Ectodermal cell (in vitro differentiated cells): ENCODE data around the gene SRRM2.

Experiments
- H3K27ac ChIP-seq: 2 replicates; pipeline ENCODE4 v1.7.0; 2013; ENCODE audit warnings: mild to moderate bottlenecking, low read depth, low read length; ENCODE audit not compliant: insufficient read depth, poor library complexity, severe bottlenecking
- H3K27me3 ChIP-seq: 2 replicates; pipeline ENCODE4 v1.7.0; 2013; ENCODE audit warnings: mild to moderate bottlenecking, low read length; ENCODE audit not compliant: insufficient read depth, control insufficient read depth, poor library complexity, severe bottlenecking
- H3K36me3 ChIP-seq: one replicate; pipeline ENCODE4 v1.7.0; 2013; ENCODE audit warnings: low read length; ENCODE audit not compliant: control insufficient read depth, insufficient read depth
- H3K4me1 ChIP-seq: one replicate; pipeline ENCODE4 v1.7.0; 2013; ENCODE audit warnings: low read length; ENCODE audit not compliant: control insufficient read depth, insufficient read depth
- H3K4me3 ChIP-seq: 2 replicates; pipeline ENCODE4 v1.7.0; 2013; ENCODE audit warnings: low read depth, low read length, control low read depth; ENCODE audit not compliant: insufficient read depth
- H3K9me3 ChIP-seq: 2 replicates; pipeline ENCODE4 v1.7.0; 2013; ENCODE audit warnings: mild to moderate bottlenecking, low read length, moderate library complexity; ENCODE audit not compliant: control insufficient read depth
- WGBS, 2 experiments: methylation state at CpG; one replicate each; pipeline ENCODE4 v1.1.7; 2013; ENCODE audit warnings: missing lambda C conversion rate in 2 of 2; 5-methylcytosine and 5-hydroxymethylcytosine counted together

The SRRM2 gene

DNA sequence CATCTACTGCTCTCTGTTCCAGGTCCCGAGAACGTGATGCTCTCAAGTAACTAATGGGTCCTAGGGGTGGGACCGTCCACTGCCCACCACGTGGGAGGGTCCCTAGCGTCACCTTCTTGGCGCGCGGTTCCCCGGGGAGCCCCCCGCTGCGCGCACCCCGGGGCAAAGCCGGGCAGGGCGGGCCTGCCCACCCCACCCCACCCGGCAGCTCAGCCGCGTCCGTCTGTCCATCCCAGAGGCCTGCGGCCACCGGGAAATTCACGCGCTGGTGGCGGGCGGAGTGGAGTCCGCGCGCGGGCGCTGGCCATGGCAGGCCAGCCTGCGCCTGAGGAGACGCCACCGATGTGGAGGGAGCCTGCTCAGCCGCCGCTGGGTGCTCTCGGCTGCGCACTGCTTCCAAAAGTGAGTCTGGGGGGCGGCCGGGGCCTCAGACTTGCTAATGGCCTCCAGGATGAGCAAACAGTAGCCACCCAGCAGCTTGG lies 46.3 kb downstream of the SRRM2 start:
- H3K36me3 ChIP-seq: no peaks in the 10 kb centered on the region
- no peak overlapping the region for H3K27ac ChIP-seq
- no peaks in the 10 kb centered on the region for H3K9me3 ChIP-seq
- H3K4me3 ChIP-seq: no peak overlapping the region
- 95 to 96% methylated on average over 39 of the region's 39 CpGs for WGBS, 2 experiments
- no peaks in the 10 kb centered on the region for H3K27me3 ChIP-seq
- H3K4me1 ChIP-seq: no peaks in the 10 kb centered on the region

DNA sequence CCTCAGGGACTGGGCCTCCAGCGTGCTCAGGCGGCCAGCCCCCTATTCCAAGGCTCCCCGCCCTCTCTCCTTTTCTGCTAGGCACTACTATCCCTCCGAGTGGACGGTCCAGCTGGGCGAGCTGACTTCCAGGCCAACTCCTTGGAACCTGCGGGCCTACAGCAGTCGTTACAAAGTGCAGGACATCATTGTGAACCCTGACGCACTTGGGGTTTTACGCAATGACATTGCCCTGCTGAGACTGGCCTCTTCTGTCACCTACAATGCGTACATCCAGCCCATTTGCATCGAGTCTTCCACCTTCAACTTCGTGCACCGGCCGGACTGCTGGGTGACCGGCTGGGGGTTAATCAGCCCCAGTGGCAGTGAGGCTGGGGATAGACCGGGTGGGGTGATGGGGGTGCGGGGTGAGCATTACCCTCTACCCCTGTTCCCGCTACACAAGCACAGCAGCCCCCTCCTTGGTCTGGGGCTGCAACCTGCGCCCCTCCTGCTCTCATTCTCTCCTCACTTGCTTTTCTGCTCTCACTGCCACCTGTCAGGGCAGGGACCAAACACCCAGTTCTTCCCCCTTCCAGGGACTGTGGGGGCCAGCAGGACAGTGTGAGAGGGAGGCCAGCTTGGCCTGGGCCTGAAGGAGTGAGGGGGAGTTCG lies 46.9 kb downstream of the SRRM2 start:
- Histone ChIP-seq H3K4me1 (no peaks in the 10 kb centered on the region), H3K27ac (no peak overlapping the region), H3K36me3 (no peaks in the 10 kb centered on the region), H3K27me3 (no peaks in the 10 kb centered on the region), H3K4me3 (no peak overlapping the region), H3K9me3 (no peaks in the 10 kb centered on the region)
- WGBS, 2 experiments: 93% methylated on average over 20 to 21 of the region's 21 CpGs

DNA sequence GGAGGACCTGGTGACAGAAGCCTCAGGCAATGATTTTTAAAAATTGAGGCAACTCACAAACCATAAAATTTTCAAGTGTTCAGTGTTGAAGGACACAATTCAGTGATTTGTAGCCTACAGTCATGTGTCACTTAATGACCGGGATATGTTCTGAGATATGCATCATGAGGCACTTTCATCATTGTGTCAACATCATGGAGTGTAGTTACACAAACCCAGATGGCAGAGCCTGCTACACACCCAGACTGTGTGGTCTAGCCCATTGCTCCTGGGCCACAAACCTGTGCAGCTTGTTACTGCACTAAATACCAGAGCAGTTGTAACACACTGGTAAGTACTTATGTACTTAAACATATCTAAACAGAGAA lies 47.4 kb downstream of the SRRM2 start:
- H3K9me3 ChIP-seq: no peaks in the 10 kb centered on the region
- H3K4me3 ChIP-seq: no peak overlapping the region
- 95% methylated on average over 1 of the region's 1 CpG for WGBS, 2 experiments
- H3K4me1 ChIP-seq: no peaks in the 10 kb centered on the region
- H3K27me3 ChIP-seq: no peaks in the 10 kb centered on the region
- H3K27ac ChIP-seq: no peak overlapping the region
- H3K36me3 ChIP-seq: no peaks in the 10 kb centered on the region

GRCh38 chr16:2803545-2804195 lies 51.2 kb downstream of the SRRM2 start:
- H3K4me1 ChIP-seq: no peaks in the 10 kb centered on the region
- WGBS, 2 experiments: 88 to 94% methylated on average over 3 of the region's 3 CpGs
- H3K9me3 ChIP-seq: no peaks in the 10 kb centered on the region
- H3K4me3 ChIP-seq: no peak overlapping the region
- no peaks in the 10 kb centered on the region for H3K27me3 ChIP-seq
- no peak overlapping the region for H3K27ac ChIP-seq
- H3K36me3 ChIP-seq: no peaks in the 10 kb centered on the region

DNA sequence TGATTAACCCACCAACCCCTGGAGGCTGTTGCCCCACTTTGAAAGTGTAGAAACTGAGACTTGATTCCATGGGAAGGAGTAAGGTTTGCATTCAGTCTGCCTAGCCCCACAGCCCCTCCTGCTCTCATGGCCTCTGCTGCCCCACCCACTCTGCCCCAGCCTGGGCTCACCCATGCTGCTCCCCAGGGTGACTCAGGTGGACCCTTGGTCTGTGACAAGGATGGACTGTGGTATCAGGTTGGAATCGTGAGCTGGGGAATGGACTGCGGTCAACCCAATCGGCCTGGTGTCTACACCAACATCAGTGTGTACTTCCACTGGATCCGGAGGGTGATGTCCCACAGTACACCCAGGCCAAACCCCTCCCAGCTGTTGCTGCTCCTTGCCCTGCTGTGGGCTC lies 52.3 kb downstream of the SRRM2 start:
- Histone ChIP-seq H3K4me3 (no peak overlapping the region), H3K27me3 (no peaks in the 10 kb centered on the region)
- WGBS, 2 experiments: 89 to 95% methylated on average over 4 of the region's 4 CpGs

GRCh38 chr16:2806286-2806685 lies 53.8 kb downstream of the SRRM2 start:
- H3K36me3 ChIP-seq: no peaks in the 10 kb centered on the region
- no peak overlapping the region for H3K27ac ChIP-seq
- H3K27me3 ChIP-seq: no peaks in the 10 kb centered on the region
- no peaks in the 10 kb centered on the region for H3K4me1 ChIP-seq
- WGBS, 2 experiments: 90% methylated on average over 5 of the region's 5 CpGs
- no peaks in the 10 kb centered on the region for H3K9me3 ChIP-seq
- H3K4me3 ChIP-seq: no peak overlapping the region

More for the DNA sequence above, 52.3 kb downstream of the SRRM2 start:
- H3K9me3 ChIP-seq: no peaks in the 10 kb centered on the region
- no peaks in the 10 kb centered on the region for H3K36me3 ChIP-seq
- H3K27ac ChIP-seq: no peak overlapping the region
- no peaks in the 10 kb centered on the region for H3K4me1 ChIP-seq

DNA sequence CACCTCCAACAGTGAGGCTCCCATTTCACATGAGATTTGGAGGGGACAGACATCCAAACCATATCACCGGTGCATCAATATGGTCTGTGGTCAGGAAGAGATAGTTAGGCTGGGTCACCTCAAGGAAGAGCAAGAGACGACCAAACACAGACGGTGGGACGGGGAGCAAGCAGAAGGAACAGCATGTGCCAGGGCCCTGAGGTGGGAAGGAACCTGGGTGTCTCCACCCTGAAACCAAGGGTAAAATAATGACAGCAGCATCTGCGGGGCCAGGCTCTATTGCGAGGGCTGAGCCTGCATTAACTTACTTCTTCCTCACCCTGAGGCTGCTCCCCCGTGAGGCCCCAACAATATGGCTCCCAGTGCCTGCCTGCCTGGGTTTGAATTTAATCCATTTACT lies 55.7 kb downstream of the SRRM2 start:
- WGBS, 2 experiments: 93% methylated on average over 7 of the region's 7 CpGs
- H3K4me1 ChIP-seq: no peaks in the 10 kb centered on the region
- H3K4me3 ChIP-seq: no peak overlapping the region
- no peaks in the 10 kb centered on the region for H3K27me3 ChIP-seq
- no peaks in the 10 kb centered on the region for H3K9me3 ChIP-seq
- no peaks in the 10 kb centered on the region for H3K36me3 ChIP-seq
- H3K27ac ChIP-seq: no peak overlapping the region

- Histone ChIP-seq H3K9me3 (no peaks in the 10 kb centered on the region), H3K36me3 (no peaks in the 10 kb centered on the region), H3K4me3 (no peak overlapping the region), H3K4me1 (no peaks in the 10 kb centered on the region), H3K27ac (no peak overlapping the region), H3K27me3 (no peaks in the 10 kb centered on the region)
- 89 to 96% methylated on average over 3 of the region's 3 CpGs for WGBS, 2 experiments
Measured at GRCh38 chr16:2809149-2809760, 56.8 kb downstream of the SRRM2 start.

DNA sequence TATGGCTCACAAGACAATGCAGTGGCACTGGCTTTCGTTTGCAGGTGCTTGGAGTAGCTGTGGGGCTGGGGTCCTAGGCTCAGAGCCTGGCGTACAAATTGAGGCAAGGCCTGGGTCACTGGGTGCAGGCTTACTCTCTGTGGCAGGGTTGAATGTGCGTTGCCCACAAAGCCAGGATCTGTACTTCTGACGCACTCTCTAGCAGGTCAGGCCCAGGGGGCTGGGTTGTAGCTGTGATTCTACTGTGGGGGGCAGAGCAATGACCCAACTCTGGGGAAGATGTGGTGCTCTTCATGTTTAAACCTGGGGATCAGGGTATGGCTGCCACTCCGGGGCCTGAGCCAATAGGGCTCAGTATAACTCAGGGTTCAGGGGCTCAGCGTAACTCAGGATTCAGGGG lies 58.2 kb downstream of the SRRM2 start:
- H3K4me1 ChIP-seq: no peaks in the 10 kb centered on the region
- no peaks in the 10 kb centered on the region for H3K9me3 ChIP-seq
- H3K27me3 ChIP-seq: no peaks in the 10 kb centered on the region
- no peak overlapping the region for H3K4me3 ChIP-seq
- H3K27ac ChIP-seq: no peak overlapping the region
- 89 to 91% methylated on average over 6 of the region's 6 CpGs for WGBS, 2 experiments
- H3K36me3 ChIP-seq: no peaks in the 10 kb centered on the region

DNA sequence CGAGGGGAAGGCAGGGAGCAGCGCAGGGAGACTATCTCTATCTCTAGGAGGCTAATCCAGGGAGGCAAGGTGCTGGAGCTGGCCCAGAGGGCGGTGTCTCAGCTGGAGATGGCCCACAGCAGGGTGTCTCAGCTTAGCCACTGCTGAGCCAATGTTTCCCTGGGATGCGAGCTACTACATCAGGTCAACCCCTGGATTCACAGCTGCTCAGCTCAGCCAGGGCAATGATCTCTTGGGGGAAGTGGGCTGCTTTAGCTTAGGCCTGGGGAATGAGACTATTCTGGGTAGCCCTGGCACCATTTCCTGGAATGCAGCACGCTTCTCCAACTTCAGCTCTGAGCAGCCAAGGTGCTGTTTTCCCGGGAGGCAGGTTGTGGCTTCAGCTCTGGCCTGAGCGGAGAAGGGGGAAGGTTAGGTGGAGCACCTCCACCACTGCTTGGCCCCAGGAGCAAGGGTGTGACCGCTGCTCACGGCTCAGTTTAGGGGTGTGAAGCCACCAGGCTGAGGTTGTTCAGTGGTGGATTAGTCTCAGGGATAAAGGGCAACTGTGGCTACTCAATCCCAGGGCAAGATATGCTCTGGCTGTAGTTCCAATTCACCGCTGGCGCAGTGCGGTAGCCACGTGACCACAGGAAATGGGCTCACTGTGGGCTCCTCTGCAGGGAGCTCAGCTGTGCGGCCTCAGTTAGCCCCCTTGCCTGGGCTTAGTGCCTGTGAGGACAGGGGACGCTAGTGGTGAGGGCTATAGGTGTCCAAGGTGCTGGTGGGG lies 59.4 kb downstream of the SRRM2 start:
- H3K4me1 ChIP-seq: no peaks in the 10 kb centered on the region
- WGBS, 2 experiments: 84% methylated on average over 15 of the region's 15 CpGs

More for the DNA sequence above, 59.4 kb downstream of the SRRM2 start:
- H3K36me3 ChIP-seq: no peaks in the 10 kb centered on the region
- H3K4me3 ChIP-seq: no peak overlapping the region
- no peak overlapping the region for H3K27ac ChIP-seq
- no peaks in the 10 kb centered on the region for H3K9me3 ChIP-seq
- H3K27me3 ChIP-seq: no peaks in the 10 kb centered on the region
